HUES6 (cell line): ENCODE results near the gene ST3GAL4.
A peak's percentile ranks its signal among the peaks of the same experiment; 100 is the strongest.

Source experiments
- H3K27ac ChIP-seq: 2 replicates; pipeline ENCODE4 v1.7.0; 2013; ENCODE audit warnings: low read depth, mild to moderate bottlenecking, low read length, inconsistent platforms
- H3K27me3 ChIP-seq: 2 replicates; pipeline ENCODE4 v1.6.1; 2013; ENCODE audit warnings: low read length; ENCODE audit not compliant: control insufficient read depth, insufficient read depth
- H3K36me3 ChIP-seq: 2 replicates; pipeline ENCODE4 v1.6.1; 2013; ENCODE audit warnings: low read length; ENCODE audit not compliant: control insufficient read depth, insufficient read depth
- H3K4me1 ChIP-seq: 2 replicates; pipeline ENCODE4 v1.6.1; 2013; ENCODE audit warnings: low read length; ENCODE audit not compliant: control insufficient read depth, insufficient read depth
- H3K4me3 ChIP-seq: 2 replicates; pipeline ENCODE4 v1.5.1; 2013; ENCODE audit warnings: low read depth, low read length
- H3K9ac ChIP-seq: one replicate; pipeline ENCODE4 v1.6.1; 2013; ENCODE audit warnings: mild to moderate bottlenecking, low read length
- H3K9me3 ChIP-seq: 2 replicates; pipeline ENCODE4 v1.6.1; 2013; ENCODE audit warnings: low read depth, low read length; ENCODE audit not compliant: control insufficient read depth, insufficient read depth

ST3GAL4 gene

GRCh38 chr11:126409620-126409985, 54.1 kb downstream of the ST3GAL4 start:
- H3K27me3 ChIP-seq, result no peaks in the 10 kb centered on the region
- no peak overlapping the region for H3K27ac ChIP-seq
- peaks cover 12% of the 10 kb centered on the region; the same call in 1 of the 2 replicates for H3K4me1 ChIP-seq
- peaks cover 31% of the 10 kb centered on the region; the same call in 1 of the 2 replicates for H3K36me3 ChIP-seq
- H3K4me3 ChIP-seq, result no peak overlapping the region
- no peak overlapping the region for H3K9ac ChIP-seq
- no peaks in the 10 kb centered on the region for H3K9me3 ChIP-seq

GRCh38 chr11:126410649-126411048, 55.2 kb downstream of the ST3GAL4 start:
- no peaks in the 10 kb centered on the region for H3K27me3 ChIP-seq
- no peak overlapping the region for H3K27ac ChIP-seq
- H3K9me3 ChIP-seq, result no peaks in the 10 kb centered on the region
- H3K9ac ChIP-seq, result no peak overlapping the region
- H3K4me3 ChIP-seq, result no peak overlapping the region
- peaks cover 31% of the 10 kb centered on the region; the same call in 1 of the 2 replicates for H3K36me3 ChIP-seq
- H3K4me1 ChIP-seq, result peaks cover 2% of the 10 kb centered on the region; the same call in 1 of the 2 replicates

- Histone ChIP-seq H3K4me1 (peaks cover 6% of the 10 kb centered on the region), H3K36me3 (peaks cover 29% of the 10 kb centered on the region; the same call in 1 of the 2 replicates), H3K4me3 (no peak overlapping the region), H3K27ac (no peak overlapping the region), H3K9me3 (no peaks in the 10 kb centered on the region), H3K27me3 (peaks cover 3% of the 10 kb centered on the region), H3K9ac (no peak overlapping the region)
Observed at GRCh38 chr11:126411971-126412381, 56.5 kb downstream of the ST3GAL4 start.

- Histone ChIP-seq H3K36me3 (peaks cover 18% of the 10 kb centered on the region; the same call in 1 of the 2 replicates), H3K9me3 (no peaks in the 10 kb centered on the region), H3K4me1 (peaks cover 9% of the 10 kb centered on the region), H3K4me3 (no peak overlapping the region), H3K9ac (no peak overlapping the region), H3K27ac (no peak overlapping the region), H3K27me3 (peaks cover 8% of the 10 kb centered on the region)
Observed at GRCh38 chr11:126413426-126413825, 57.9 kb downstream of the ST3GAL4 start.

- Histone ChIP-seq H3K27me3 (peaks cover 8% of the 10 kb centered on the region), H3K4me3 (no peak overlapping the region), H3K4me1 (peaks cover 9% of the 10 kb centered on the region), H3K36me3 (peaks cover 15% of the 10 kb centered on the region; the same call in 1 of the 2 replicates), H3K9me3 (no peaks in the 10 kb centered on the region), H3K9ac (no peak overlapping the region), H3K27ac (no peak overlapping the region)
Observed at GRCh38 chr11:126413843-126414405, 58.4 kb downstream of the ST3GAL4 start.

- H3K27me3 ChIP-seq, result peaks cover 8% of the 10 kb centered on the region
- peaks cover 8% of the 10 kb centered on the region; the same call in 1 of the 2 replicates for H3K36me3 ChIP-seq
- H3K9me3 ChIP-seq, result no peaks in the 10 kb centered on the region
Observed at GRCh38 chr11:126414615-126415014, 59.1 kb downstream of the ST3GAL4 start.

GRCh38 chr11:126415128-126415527, 59.6 kb downstream of the ST3GAL4 start:
- no peak overlapping the region for H3K4me3 ChIP-seq
- H3K9me3 ChIP-seq, result no peaks in the 10 kb centered on the region
- H3K9ac ChIP-seq, result no peak overlapping the region
- H3K4me1 ChIP-seq, result peaks cover 9% of the 10 kb centered on the region
- 0 out of 2 replicates have a peak, but pooled peaks cover 6% of the 10 kb centered on the region for H3K36me3 ChIP-seq
- H3K27me3 ChIP-seq, result peaks cover 8% of the 10 kb centered on the region
- H3K27ac ChIP-seq, result no peak overlapping the region

More at GRCh38 chr11:126414615-126415014, 59.1 kb downstream of the ST3GAL4 start:
- Histone ChIP-seq H3K27ac (no peak overlapping the region), H3K4me1 (peaks cover 9% of the 10 kb centered on the region), H3K9ac (no peak overlapping the region), H3K4me3 (no peak overlapping the region)

- Histone ChIP-seq H3K4me1 (peaks cover 9% of the 10 kb centered on the region), H3K27ac (no peak overlapping the region), H3K4me3 (0 out of 2 replicates have a peak overlapping the region, but pooled peaks have one; percentile 60), H3K27me3 (peaks cover 8% of the 10 kb centered on the region), H3K9ac (no peak overlapping the region), H3K36me3 (0 out of 2 replicates have a peak, but pooled peaks cover 6% of the 10 kb centered on the region), H3K9me3 (no peaks in the 10 kb centered on the region)
Observed at GRCh38 chr11:126415669-126416420, 60.4 kb downstream of the ST3GAL4 start.

GRCh38 chr11:126416542-126417090, 61.1 kb downstream of the ST3GAL4 start:
- Histone ChIP-seq H3K27ac (no peak overlapping the region), H3K4me3 (peak overlapping the region; percentile 60), H3K36me3 (0 out of 2 replicates have a peak, but pooled peaks cover 6% of the 10 kb centered on the region), H3K9me3 (no peaks in the 10 kb centered on the region), H3K9ac (peak overlapping the region; percentile 36), H3K4me1 (peaks cover 9% of the 10 kb centered on the region), H3K27me3 (peaks cover 8% of the 10 kb centered on the region)

GRCh38 chr11:126417091-126417862, 61.8 kb downstream of the ST3GAL4 start:
- H3K27me3 ChIP-seq, result peaks cover 8% of the 10 kb centered on the region
- H3K27ac ChIP-seq, result no peak overlapping the region
- peaks cover 9% of the 10 kb centered on the region for H3K4me1 ChIP-seq
- H3K4me3 ChIP-seq, result peak overlapping the region; percentile 60
- 0 out of 2 replicates have a peak, but pooled peaks cover 6% of the 10 kb centered on the region for H3K36me3 ChIP-seq
- no peaks in the 10 kb centered on the region for H3K9me3 ChIP-seq
- no peak overlapping the region for H3K9ac ChIP-seq
